ENCODE measurements around the gene CD34.

Gene CD34

GRCh38 chr1:207925210-207925609 is 14.3 kb upstream of the CD34 start:
- FAIRE-seq = no peak
- no peak for TF ChIP-seq POLR2A (IDR thresholded peaks at IDR 0.05; ENCODE audit: low read depth, low read length)
- TF ChIP-seq POLR2AphosphoS5 (IDR thresholded peaks at IDR 0.05; ENCODE audit: low read depth, low read length) = no peak
- TF ChIP-seq TAF1 (IDR thresholded peaks at IDR 0.05; ENCODE audit: borderline replicate concordance, low read depth, low read length) = no peak
- no peak for DNase-seq (ENCODE audit: insufficient read length)

- FAIRE-seq (no peak), DNase-seq (ENCODE audit: insufficient read length) (no peak)
- TF ChIP-seq POLR2AphosphoS5 (IDR thresholded peaks at IDR 0.05; ENCODE audit: low read depth, low read length) (no peak), TAF1 (IDR thresholded peaks at IDR 0.05; ENCODE audit: borderline replicate concordance, low read depth, low read length) (no peak)
Observed at GRCh38 chr1:207923561-207923960, 12.6 kb upstream of the CD34 start.

GRCh38 chr1:207923121-207923520 is 12.2 kb upstream of the CD34 start:
- FAIRE-seq = no peak
- DNase-seq (ENCODE audit: insufficient read length) = no peak
- TF ChIP-seq POLR2AphosphoS5 (IDR thresholded peaks at IDR 0.05; ENCODE audit: low read depth, low read length) (no peak), TAF1 (IDR thresholded peaks at IDR 0.05; ENCODE audit: borderline replicate concordance, low read depth, low read length) (no peak), POLR2A (IDR thresholded peaks at IDR 0.05; ENCODE audit: low read depth, low read length) (no peak)

GRCh38 chr1:207922554-207922953 is 11.6 kb upstream of the CD34 start:
- TF ChIP-seq POLR2AphosphoS5 (IDR thresholded peaks at IDR 0.05; ENCODE audit: low read depth, low read length) (no peak), TAF1 (IDR thresholded peaks at IDR 0.05; ENCODE audit: borderline replicate concordance, low read depth, low read length) (no peak), POLR2A (IDR thresholded peaks at IDR 0.05; ENCODE audit: low read depth, low read length) (no peak)
- FAIRE-seq (no peak), DNase-seq (ENCODE audit: insufficient read length) (no peak)

- no peak for TF ChIP-seq POLR2A (IDR thresholded peaks at IDR 0.05; ENCODE audit: low read depth, low read length)
- no peak for TF ChIP-seq POLR2AphosphoS5 (IDR thresholded peaks at IDR 0.05; ENCODE audit: low read depth, low read length)
- no peak for TF ChIP-seq TAF1 (IDR thresholded peaks at IDR 0.05; ENCODE audit: borderline replicate concordance, low read depth, low read length)
- DNase-seq (ENCODE audit: insufficient read length) = no peak
- FAIRE-seq = no peak
Observed at GRCh38 chr1:207921321-207921720, 10.4 kb upstream of the CD34 start.

GRCh38 chr1:207920444-207921021 is 9.6 kb upstream of the CD34 start:
- DNase-seq (ENCODE audit: insufficient read length) (no peak), FAIRE-seq (no peak)
- TF ChIP-seq TAF1 (IDR thresholded peaks at IDR 0.05; ENCODE audit: borderline replicate concordance, low read depth, low read length) (no peak), POLR2A (IDR thresholded peaks at IDR 0.05; ENCODE audit: low read depth, low read length) (no peak), POLR2AphosphoS5 (IDR thresholded peaks at IDR 0.05; ENCODE audit: low read depth, low read length) (no peak)

GRCh38 chr1:207919523-207920170 is 8.7 kb upstream of the CD34 start:
- FAIRE-seq (no peak), DNase-seq (ENCODE audit: insufficient read length) (no peak)
- TF ChIP-seq POLR2A (IDR thresholded peaks at IDR 0.05; ENCODE audit: low read depth, low read length) = no peak
- no peak for TF ChIP-seq POLR2AphosphoS5 (IDR thresholded peaks at IDR 0.05; ENCODE audit: low read depth, low read length)
- no peak for TF ChIP-seq TAF1 (IDR thresholded peaks at IDR 0.05; ENCODE audit: borderline replicate concordance, low read depth, low read length)

- TF ChIP-seq POLR2AphosphoS5 (IDR thresholded peaks at IDR 0.05; ENCODE audit: low read depth, low read length) (no peak), TAF1 (IDR thresholded peaks at IDR 0.05; ENCODE audit: borderline replicate concordance, low read depth, low read length) (no peak), POLR2A (IDR thresholded peaks at IDR 0.05; ENCODE audit: low read depth, low read length) (no peak)
- DNase-seq (ENCODE audit: insufficient read length) = no peak
- FAIRE-seq = no peak
Observed at GRCh38 chr1:207918581-207918980, 7.7 kb upstream of the CD34 start.

- DNase-seq (ENCODE audit: insufficient read length) = no peak
- FAIRE-seq = no peak
- TF ChIP-seq POLR2AphosphoS5 (IDR thresholded peaks at IDR 0.05; ENCODE audit: low read depth, low read length) = no peak
- no peak for TF ChIP-seq TAF1 (IDR thresholded peaks at IDR 0.05; ENCODE audit: borderline replicate concordance, low read depth, low read length)
- no peak for TF ChIP-seq POLR2A (IDR thresholded peaks at IDR 0.05; ENCODE audit: low read depth, low read length)
Observed at GRCh38 chr1:207918011-207918410, 7.1 kb upstream of the CD34 start.

- TF ChIP-seq POLR2AphosphoS5 (IDR thresholded peaks at IDR 0.05; ENCODE audit: low read depth, low read length) = no peak
- TF ChIP-seq POLR2A (IDR thresholded peaks at IDR 0.05; ENCODE audit: low read depth, low read length) = no peak
- TF ChIP-seq TAF1 (IDR thresholded peaks at IDR 0.05; ENCODE audit: borderline replicate concordance, low read depth, low read length) = no peak
- no peak for FAIRE-seq
- DNase-seq (ENCODE audit: insufficient read length) = no peak
Observed at GRCh38 chr1:207917080-207917479, 6.2 kb upstream of the CD34 start.

- TF ChIP-seq POLR2A (IDR thresholded peaks at IDR 0.05; ENCODE audit: low read depth, low read length) (no peak), TAF1 (IDR thresholded peaks at IDR 0.05; ENCODE audit: borderline replicate concordance, low read depth, low read length) (no peak), POLR2AphosphoS5 (IDR thresholded peaks at IDR 0.05; ENCODE audit: low read depth, low read length) (no peak)
- DNase-seq (ENCODE audit: insufficient read length) (no peak), FAIRE-seq (no peak)
Observed at GRCh38 chr1:207913951-207914350, 3.0 kb upstream of the CD34 start.
